MG63 (cell line): ENCODE data around the gene TRMT61A. TPM values are rescaled to one million over a fixed set of nuclear protein-coding genes. Genes with fewer than 3 reads are reported as not detected.
"Not testable (repeated sequence)": the region's sequence is repeated elsewhere in the genome, so short reads cannot be mapped to it uniquely, and the experiment has no call there.

ENCODE experiments used
- DNase-seq: peaks from one replicate; pipeline ENCODE4 v3.0.0-alpha.2; 2020
- H3K27me3 ChIP-seq: fragments of 250-450 bp; sonication (Bioruptor Pico); 2 replicates; pipeline ENCODE4 v1.5.1; 2020; ENCODE audit warnings: mild to moderate bottlenecking, moderate library complexity
- H3K36me3 ChIP-seq: fragments of 250-450 bp; sonication (Bioruptor Pico); 2 replicates; pipeline ENCODE4 v1.5.1; 2020; ENCODE audit warnings: mild to moderate bottlenecking, moderate library complexity
- H3K4me3 ChIP-seq: fragments of 250-450 bp; sonication (Bioruptor Pico); 2 replicates; pipeline ENCODE4 v1.5.1; 2020; ENCODE audit warnings: mild to moderate bottlenecking, moderate library complexity
- H3K9me3 ChIP-seq: fragments of 250-450 bp; sonication (Bioruptor Pico); 2 replicates; pipeline ENCODE4 v1.5.1; 2020; ENCODE audit warnings: mild to moderate bottlenecking, moderate library complexity
- total RNA-seq: library from RNA; depleted of rRNA; stranded (reverse); fragments of >200 nt; shearing (Covaris generic); gene quantifications from 2 replicates; pipeline ENCODE4 v1.2.3, GENCODE V29; 2014; ENCODE audit warnings: low replicate concordance

Gene TRMT61A
- total RNA-seq, 1 experiment from 2014 or later: 43.2 TPM

DNA sequence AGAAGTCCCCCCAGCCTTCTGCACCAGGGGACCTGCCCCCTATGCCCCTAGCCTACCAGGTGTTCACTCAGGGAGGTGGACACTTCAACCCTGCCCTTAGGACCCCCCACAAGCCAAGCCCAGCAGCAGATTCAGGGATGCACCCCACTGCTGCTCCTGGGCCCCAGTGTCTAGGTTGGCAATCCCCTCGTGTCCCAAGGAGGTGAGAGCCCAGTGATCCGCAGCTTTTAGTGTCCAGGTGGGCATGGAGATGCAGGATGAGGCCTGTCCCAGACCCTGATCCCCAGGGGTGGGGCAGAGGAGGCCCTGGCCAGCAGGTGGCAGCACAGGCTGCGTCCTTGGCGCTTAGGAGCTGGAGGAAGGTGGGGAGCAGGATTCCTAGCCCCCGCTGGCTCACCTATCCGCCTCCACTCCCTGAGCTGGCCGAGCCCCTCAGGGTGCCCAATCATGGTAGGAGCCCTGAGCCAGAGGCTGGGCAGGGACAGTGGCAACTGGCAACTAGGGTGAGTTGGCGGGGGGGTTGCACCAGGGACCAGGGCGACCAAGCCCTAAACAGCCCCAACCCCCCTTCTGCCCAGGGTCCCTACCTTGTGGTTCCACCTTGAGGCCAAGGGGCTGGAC lies 10.5 kb upstream of the TRMT61A start:
- Histone ChIP-seq H3K27me3 (no peaks in the 10 kb centered on the region; the same call in 1 of the 2 replicates), H3K9me3 (no peaks in the 10 kb centered on the region), H3K4me3 (no peak overlapping the region), H3K36me3 (no peaks in the 10 kb centered on the region; the same call in 1 of the 2 replicates)
- DNase-seq: no peak

DNA sequence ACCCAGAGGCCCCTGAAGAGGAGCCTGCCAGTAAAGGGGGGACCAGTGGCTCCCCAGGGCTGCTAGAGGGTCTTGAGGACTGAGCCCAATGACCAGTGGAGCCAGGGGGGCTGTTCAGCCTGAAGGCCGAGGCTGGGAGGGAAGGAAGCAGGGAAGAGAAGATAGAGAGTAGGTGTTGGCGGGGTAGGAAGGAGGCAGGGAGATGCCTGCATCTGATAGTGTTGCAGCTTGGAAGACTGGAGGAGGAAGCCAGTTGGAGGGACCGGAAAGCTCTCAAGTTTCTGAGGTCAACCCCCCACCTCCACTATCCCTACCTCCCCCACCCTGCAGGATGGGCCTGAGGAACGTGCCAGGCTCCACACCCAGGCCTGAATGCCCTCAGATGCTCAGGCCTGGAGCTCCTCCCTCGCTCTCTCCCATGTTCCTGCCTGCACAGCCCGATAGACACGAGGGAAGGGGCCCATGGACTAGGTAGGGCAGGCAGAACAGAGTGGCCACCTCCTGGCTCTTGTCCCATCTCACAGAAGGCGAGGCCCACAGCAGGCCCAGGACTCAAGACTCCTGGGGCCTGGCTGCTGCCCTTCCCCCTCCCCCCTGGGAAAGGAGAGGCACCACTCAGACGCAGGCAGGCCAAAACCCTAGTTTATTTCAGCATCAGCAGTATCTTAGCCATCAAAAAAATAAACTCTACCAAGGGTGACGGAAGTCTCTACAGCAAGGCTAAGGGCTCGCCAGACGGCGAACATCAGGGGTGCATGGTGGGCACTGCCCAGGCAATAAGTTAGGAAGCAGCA lies 9.8 kb upstream of the TRMT61A start:
- no peak for DNase-seq
- Histone ChIP-seq H3K9me3 (no peaks in the 10 kb centered on the region), H3K4me3 (no peak overlapping the region), H3K27me3 (no peaks in the 10 kb centered on the region; the same call in 1 of the 2 replicates), H3K36me3 (no peaks in the 10 kb centered on the region; the same call in 1 of the 2 replicates)

DNA sequence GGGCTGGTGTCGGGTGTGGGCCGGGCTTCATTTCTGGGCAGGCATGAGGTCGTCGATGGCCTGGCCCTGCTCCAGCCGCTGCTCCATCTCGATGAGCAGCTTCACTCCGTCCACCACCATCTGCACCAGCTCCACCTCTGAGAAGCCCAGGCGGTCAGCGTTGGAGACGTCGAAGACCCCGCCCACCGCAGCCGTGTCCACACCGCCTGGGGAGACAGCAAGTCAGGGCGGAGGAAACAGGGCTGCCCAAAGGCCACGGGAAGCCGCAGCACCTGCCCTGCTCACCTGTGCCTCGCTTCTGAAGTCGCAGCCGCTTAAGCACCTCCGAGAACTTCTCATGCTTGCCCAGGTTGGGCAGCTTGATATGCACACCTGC lies 9.2 kb upstream of the TRMT61A start:
- H3K36me3 ChIP-seq: no peaks in the 10 kb centered on the region; the same call in 1 of the 2 replicates
- H3K9me3 ChIP-seq: no peaks in the 10 kb centered on the region
- no peak for DNase-seq
- H3K4me3 ChIP-seq: no peak overlapping the region
- no peaks in the 10 kb centered on the region; the same call in 1 of the 2 replicates for H3K27me3 ChIP-seq

DNA sequence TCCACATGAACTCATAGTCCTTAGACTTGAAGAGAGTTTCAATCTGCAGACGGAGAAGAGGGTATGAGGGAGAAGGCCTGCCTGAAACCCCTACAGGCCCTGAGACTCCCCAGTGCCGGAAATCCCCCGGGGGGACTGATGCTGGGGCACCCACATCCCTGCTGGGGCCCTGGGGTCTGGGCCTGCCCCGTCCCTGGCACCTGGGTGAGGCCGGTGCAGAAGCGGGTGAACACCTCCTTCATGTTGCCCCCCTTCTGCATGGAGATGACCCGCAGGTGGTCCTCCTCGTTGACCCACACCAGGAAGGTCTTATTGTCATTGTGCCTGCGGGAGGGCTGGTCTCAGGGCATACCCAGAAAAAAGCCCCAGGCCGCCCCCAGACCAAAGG lies 8.7 kb upstream of the TRMT61A start:
- Histone ChIP-seq H3K36me3 (no peaks in the 10 kb centered on the region; the same call in 1 of the 2 replicates), H3K9me3 (no peaks in the 10 kb centered on the region), H3K4me3 (no peak overlapping the region), H3K27me3 (no peaks in the 10 kb centered on the region; the same call in 1 of the 2 replicates)
- DNase-seq: no peak

DNA sequence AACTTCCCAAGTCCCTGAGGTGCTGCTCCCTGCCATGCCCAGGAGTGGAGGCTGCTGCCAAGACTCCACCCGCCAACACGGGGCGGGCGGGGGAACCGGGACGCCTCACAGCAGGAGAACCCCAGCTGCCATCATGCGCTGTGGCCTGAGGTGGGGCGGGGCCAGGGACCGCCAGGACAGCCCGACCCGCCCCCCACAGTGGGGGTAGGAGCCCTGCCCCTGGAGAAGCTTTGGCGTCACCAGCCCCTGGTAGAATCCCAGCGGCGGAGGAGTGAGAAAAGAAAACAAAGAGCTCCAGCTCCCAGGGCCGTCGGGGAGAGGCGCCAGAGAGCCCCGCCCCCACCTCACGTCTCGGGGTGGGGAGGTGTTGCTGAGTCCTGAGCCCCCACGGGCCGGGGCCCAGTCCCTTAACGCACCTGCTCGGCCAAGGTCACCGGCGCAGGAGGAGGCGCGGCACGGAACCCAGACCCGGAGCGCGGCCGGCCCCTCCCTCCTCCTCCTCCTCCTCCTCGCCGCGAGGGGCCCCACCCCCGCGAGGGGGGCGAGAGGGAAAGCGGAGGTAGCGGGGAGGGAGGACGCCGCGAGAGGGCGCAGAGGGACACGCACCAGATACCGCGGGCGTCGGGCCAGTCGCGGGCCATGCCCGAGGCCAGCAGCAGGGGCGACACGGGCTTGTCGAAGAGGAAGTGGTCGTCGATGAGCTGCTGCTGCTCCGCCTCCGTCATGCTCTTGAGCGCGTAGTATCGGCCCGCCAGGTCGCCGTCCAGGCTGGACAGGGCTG lies 8.1 kb upstream of the TRMT61A start:
- DNase-seq: peak; percentile 69
- Histone ChIP-seq H3K9me3 (no peaks in the 10 kb centered on the region), H3K4me3 (peak overlapping the region; percentile 49), H3K36me3 (no peaks in the 10 kb centered on the region; the same call in 1 of the 2 replicates), H3K27me3 (no peaks in the 10 kb centered on the region; the same call in 1 of the 2 replicates)

DNA sequence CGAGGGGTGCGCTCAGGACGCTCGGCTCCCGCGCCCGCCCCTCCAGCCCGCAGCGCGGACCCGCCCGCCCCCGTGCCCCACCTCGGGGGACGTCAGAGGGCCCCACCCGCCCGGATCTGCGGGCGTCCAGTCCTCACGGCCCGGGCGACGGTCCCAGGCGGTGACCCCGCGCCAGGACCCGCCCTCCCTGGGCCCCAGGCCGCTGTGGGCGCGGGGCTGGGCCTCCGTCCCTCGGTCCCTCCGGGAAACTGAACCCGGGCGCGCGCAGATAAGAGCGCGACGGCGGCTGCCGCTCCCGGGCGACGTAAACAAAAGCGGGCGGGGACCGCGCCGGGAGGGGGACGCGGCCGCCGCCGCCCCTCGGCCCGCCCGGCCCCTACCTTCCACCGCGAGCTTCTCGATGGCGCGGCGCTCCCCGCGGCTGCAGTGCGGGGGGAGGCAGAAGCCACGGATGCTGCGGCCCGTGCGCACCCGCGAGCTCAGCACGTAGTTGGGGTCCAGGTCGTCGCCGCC lies 7.5 kb upstream of the TRMT61A start:
- no peaks in the 10 kb centered on the region; the same call in 1 of the 2 replicates for H3K36me3 ChIP-seq
- H3K27me3 ChIP-seq: no peaks in the 10 kb centered on the region; the same call in 1 of the 2 replicates

DNA sequence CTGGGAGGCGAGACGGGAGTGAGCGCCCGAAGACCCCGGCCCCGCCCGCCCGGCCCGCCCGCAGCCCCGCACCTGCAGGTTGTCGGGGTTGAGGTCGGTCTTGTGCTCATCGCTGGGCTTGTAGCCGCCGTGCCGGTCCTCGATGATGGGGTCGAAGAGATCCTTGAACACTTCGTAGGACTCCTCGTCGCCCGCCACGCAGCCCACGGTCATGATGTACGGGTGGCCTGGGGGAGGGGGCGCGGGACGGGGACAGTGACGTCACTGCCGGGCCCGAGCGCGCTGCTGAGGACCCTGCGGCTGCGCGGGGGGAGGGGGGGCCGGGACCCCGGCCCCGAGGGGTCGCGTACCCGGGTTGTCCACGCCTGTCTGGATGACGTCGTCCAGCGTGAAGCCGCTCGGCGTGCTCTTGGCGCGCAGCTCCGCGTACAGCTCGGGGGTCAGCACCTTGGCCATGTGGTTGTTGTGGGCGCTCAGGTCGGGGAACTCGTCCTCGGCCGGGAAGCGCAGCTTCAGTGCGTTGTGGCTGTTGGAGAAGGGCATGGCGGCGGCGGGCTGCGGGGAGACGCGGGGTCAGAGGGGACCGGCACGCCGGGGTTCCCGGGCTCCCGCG lies 6.9 kb upstream of the TRMT61A start:
- H3K9me3 ChIP-seq: no peaks in the 10 kb centered on the region
- no peak for DNase-seq
- H3K36me3 ChIP-seq: no peaks in the 10 kb centered on the region; the same call in 1 of the 2 replicates
- H3K4me3 ChIP-seq: peak overlapping the region; percentile 49
- H3K27me3 ChIP-seq: no peaks in the 10 kb centered on the region; the same call in 1 of the 2 replicates

More for the DNA sequence above, 7.5 kb upstream of the TRMT61A start:
- Histone ChIP-seq H3K9me3 (no peaks in the 10 kb centered on the region), H3K4me3 (peak overlapping the region; percentile 49)
- DNase-seq: no peak

DNA sequence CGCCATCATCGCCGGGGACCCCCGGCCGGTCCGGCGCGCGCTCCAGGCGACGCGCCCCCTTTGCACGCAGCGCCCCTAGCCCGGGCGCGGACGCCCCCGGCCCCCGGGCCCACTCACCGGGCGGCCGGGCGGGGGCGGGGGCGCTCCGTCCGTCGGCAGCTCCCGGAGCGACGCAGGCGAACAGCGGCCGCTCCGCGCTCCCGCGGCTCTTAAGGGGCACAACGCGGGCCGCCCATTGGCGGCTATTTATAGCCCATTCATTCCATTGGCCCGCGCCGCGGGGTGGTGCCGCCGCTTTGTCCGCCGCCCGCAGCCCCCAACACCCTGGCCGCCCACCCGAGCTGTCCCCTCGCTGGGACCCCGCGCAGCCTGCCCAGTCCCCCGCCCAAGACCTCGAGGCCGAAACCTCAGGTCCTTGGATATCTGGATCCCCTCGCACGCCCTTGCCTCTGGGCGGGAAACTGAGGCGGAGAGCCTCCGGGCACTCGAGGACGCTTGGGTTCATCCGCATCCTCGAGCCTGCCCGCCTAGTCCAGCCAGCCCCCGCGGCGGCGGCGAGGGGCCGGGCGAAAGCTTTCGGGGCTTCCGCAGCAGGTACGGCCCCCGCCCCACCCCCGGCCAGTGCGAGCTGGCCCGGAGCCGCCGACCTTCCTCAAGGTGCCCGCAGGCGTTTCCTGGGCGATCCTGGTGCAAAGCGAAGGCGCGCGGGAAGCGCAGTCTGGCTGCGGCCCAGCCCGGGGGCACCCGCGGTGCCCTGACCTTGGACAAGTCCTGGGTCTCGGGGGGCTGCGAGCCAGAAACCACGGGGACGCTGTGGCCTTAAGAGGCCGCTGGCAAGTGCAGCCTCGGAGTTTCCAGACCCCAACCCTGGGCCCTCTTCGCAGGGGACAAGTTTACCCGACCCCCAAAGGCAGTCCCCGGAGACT lies 6.1 kb upstream of the TRMT61A start, which contains the start of gene CKB:
CKB (minus strand) TSS at position 182 of the 926 bp plus-strand sequence. CDS start 337 bp downstream, outside the sequence.
- no peak for DNase-seq

DNA sequence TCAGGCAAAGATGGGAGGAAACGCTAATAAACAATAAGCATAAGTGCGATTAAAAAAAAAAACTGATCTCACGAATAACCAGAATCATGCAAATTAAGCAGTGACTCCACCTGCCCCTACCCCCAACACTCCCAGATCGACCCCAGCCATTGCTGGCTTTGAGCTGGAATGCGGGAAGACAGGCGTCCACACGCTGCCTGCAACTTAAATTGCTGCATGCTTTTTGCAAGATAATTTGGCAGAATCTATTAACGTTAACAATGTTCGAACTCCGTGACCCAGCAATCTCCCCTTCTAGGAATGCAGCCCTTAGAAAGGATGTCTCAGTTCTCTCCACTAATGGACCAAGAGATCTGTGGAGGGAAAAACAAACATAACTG lies 5.4 kb upstream of the TRMT61A start:
- DNase-seq: no peak
- H3K4me3 ChIP-seq: no peak overlapping the region

More for the DNA sequence above, 6.1 kb upstream of the TRMT61A start, which contains the start of gene CKB:
- Histone ChIP-seq H3K9me3 (no peaks in the 10 kb centered on the region), H3K27me3 (no peaks in the 10 kb centered on the region; the same call in 1 of the 2 replicates), H3K4me3 (peak within 1 kb of the TSS; percentile 49), H3K36me3 (no peaks in the 10 kb centered on the region; the same call in 1 of the 2 replicates)

DNA sequence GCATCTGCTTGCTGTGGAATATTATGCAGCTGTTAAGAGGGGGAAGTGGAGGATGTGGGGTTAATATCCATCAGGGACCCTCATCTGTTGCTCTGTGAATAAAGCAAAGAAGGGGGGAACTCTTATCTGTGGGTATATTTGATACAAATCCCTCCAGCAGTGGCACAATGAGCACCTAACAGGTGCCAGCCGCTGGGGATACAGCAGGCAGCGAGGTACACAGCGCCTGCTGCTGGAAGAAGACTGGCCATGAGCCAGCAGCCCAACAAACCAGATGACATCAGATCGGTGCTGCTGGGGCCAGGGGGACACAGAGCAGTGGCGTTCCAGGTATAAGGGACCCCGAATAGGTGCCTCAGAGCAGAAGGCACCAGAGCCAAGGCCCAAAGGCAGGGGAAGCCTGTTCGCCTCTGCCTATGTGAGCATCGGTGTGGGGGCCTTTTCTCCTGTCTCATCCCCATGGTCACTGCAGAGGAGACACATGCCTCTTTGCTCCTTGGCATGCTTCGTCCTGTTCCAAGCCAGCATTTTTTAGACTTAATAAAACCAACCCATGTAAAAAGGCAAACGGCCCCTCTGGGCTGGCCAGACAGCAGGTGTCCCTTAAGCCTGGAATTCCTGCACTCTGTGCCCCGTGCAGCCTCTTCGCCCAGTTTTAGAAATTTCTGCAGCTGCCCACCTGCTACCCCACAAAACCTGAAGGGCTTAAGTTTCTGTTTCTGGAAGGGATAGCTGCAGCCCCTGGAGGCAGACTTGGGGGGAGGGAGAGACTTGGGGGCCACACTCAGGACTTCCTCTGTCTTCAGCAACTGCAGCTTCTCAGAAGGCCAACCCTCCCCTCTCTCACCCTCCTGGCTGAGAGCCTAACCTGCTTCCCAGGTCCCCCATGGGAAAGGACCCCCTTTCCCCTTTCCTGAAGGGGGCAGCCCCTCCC lies 4.7 kb upstream of the TRMT61A start:
- DNase-seq: no peak
- H3K27me3 ChIP-seq: no peaks in the 10 kb centered on the region; the same call in 1 of the 2 replicates
- no peaks in the 10 kb centered on the region; the same call in 1 of the 2 replicates for H3K36me3 ChIP-seq
- no peaks in the 10 kb centered on the region for H3K9me3 ChIP-seq
- no peak overlapping the region for H3K4me3 ChIP-seq

More for the DNA sequence above, 5.4 kb upstream of the TRMT61A start:
- Histone ChIP-seq H3K36me3 (no peaks in the 10 kb centered on the region; the same call in 1 of the 2 replicates), H3K27me3 (no peaks in the 10 kb centered on the region; the same call in 1 of the 2 replicates), H3K9me3 (no peaks in the 10 kb centered on the region)

DNA sequence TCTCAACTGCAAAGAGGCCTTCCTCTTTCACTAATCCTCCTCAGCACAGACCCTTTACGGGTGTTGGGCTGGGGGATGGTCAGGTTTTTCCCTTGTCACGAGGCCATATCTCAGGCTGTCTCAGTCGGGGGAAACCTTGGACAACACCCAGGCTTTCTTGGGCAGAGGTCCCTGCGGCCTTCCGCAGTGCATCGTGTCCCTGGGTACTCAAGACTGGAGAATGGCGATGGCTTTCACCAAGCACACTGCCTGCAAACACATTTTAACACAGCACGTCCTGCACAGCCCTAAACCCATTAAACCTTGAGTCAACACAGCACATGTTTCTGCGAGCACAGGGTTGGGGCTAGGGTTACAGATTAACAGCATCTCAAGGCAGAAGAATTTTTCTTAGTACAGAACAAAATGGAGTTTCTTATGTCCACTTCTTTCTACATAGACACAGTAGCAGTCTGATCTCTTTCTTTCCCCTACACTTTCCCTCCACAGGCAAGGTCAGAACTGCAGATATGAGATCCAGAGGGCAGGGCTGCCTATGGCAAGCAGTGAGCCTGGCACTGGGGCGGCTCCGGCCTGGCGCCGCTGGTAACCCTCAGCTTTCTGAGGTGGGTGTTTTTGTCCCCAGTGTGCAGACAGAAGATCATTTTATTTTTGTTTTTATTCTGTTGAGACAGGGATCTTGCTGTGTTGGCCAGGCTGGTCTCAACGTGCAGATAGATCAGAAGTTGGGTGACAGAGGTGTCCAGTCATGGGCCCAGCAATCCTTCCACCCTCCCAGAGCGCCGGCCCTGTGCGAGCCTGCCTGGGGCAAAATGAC lies 3.4 kb upstream of the TRMT61A start:
- H3K9me3 ChIP-seq, H3K36me3 ChIP-seq, H3K4me3 ChIP-seq, DNase-seq, H3K27me3 ChIP-seq: not testable (repeated sequence)

DNA sequence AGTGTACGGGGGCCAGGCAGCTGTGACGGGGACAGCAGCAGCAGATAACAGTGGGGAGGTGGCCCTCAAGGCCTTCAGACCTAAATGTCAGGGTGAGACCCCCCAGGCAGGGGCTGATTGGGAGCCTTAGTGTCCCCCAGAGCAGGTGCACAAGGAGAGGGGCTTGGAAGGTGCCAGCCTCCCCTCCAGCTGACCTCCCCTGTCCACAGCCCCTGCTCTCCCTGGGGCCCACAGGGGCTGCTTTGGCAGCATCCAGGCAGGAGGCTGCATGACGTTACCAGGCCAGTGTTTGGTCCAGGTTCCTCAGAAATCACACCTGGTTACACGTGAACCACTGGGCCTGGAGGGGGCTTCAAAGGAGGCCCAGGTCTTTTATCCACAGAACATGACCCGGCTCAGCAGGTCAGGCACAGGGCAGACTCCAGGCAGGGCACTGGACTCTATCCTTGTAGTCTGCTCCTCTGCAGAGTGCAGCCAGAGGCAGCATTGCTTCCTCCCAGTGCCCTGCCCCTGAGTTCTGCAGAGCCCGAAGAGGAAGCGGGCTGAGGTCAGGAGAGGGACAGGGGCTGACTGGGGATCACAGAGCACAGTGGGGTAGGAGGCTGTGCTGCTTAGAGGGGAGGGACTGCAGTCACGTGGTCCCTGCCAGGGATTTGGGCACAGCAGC lies 2.6 kb upstream of the TRMT61A start:
- no peaks in the 10 kb centered on the region for H3K9me3 ChIP-seq
- peaks cover 4% of the 10 kb centered on the region for H3K36me3 ChIP-seq
- no peak overlapping the region for H3K4me3 ChIP-seq
- no peaks in the 10 kb centered on the region; the same call in 1 of the 2 replicates for H3K27me3 ChIP-seq
- no peak for DNase-seq

DNA sequence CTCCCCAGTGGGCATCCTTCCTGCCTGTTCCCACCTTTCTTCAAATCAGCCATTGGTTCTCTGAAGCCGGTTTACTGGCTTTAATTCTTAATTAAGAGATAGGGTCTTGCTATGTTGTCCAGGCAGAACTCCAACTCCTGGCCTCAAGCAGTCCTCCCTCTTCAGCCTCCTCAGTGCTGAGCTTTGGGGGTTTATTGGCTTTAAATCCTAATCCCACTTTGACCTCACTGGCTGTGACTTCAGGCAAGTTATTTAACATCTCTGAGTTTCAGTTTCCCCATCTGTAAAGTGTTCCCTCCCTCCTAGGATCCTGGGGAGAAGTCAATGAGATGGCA lies 2.1 kb upstream of the TRMT61A start:
- Histone ChIP-seq H3K9me3 (no peaks in the 10 kb centered on the region), H3K27me3 (no peaks in the 10 kb centered on the region; the same call in 1 of the 2 replicates), H3K4me3 (no peak overlapping the region), H3K36me3 (peaks cover 4% of the 10 kb centered on the region)
- DNase-seq: no peak
